CD1c-positive myeloid dendritic cell (primary cell): Measurements from ENCODE around the gene BEAN1.
"Not testable (repeated sequence)": the region's sequence is repeated elsewhere in the genome, so short reads cannot be mapped to it uniquely, and the experiment has no call there.

Source experiments
- DNase-seq: peaks from one replicate; pipeline ENCODE4 v3.0.0-alpha.2; 2016; ENCODE audit errors: extremely low spot score

The BEAN1 gene

DNA sequence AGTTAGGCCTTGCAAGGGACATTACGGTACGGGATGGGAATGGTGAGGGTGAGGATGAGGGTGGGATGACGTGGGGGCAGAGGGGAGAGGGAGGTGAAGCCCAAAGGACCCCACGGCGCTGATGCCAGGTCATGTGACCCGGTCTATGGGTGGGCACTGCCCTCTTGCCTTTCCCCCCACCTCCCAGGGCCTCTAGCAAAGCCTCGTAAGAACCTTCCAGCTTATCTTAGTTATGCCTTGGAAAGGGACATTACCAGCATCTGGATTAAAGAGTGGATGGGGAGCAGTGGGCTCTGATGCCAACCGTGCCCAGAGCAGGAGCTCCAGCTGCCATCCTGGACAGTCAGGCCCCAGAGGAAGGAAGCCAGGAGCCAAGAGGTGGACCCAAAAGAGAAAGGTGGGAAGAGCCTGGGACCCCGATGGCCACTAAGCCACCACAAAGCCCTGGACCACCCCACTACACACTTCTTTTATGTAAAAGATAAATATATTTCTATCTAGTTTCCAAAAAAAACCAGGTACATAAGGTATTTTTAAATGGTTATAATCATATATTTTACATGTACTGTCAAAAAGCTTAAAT, 81.9 kb downstream of the BEAN1 start:
- DNase-seq = no peak

GRCh38 chr16:66509576-66509975, 82.5 kb downstream of the BEAN1 start:
- DNase-seq = no peak

- DNase-seq = no peak
Observed at GRCh38 chr16:66510298-66510697, 83.2 kb downstream of the BEAN1 start.

DNA sequence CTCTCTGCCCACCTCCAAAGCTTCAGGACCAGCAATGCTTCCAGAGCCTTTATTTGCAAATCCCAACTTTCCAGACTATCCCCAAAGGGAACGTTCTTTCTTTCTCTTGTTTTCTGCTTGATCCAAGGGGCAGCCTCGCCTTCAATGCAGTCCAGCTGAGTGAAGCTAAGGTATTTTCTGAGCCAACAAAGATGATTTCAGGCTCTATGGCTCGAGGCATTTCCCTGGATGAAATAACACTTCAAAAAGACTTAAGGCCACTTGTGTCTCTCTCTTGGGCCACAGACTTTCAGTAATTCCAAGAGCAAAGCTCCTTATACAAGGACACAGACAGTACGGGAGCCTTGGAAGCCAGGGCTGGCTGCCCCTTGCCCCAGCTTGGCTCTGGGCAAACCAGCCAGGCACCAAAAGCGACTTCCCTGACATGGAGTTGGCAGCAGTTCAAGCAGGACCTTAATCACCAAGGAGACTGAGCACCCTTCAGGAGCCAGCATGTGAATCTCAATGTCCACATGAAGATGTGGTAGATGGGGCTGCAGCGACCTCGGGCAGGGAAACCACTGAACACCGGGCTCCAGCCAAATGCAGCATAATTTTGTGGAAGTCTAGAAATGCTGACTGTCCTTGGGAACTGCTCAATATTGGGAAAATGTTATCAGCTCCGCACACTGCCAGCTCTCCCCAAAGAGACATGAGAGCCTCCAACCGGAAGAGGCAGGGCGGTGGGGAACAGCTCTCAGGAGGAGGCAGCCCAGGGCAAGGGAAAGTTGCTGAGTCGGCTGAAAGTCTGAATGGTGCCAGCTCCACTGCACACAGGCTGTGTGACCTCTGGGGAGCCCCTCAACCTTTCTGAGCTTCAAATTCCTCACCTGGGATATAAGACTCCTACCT, 83.9 kb downstream of the BEAN1 start:
- no peak for DNase-seq

GRCh38 chr16:66511602-66512271, 84.6 kb downstream of the BEAN1 start:
- DNase-seq = no peak

- peak; percentile 50 for DNase-seq
Observed at GRCh38 chr16:66512272-66513110, 85.4 kb downstream of the BEAN1 start.

DNA sequence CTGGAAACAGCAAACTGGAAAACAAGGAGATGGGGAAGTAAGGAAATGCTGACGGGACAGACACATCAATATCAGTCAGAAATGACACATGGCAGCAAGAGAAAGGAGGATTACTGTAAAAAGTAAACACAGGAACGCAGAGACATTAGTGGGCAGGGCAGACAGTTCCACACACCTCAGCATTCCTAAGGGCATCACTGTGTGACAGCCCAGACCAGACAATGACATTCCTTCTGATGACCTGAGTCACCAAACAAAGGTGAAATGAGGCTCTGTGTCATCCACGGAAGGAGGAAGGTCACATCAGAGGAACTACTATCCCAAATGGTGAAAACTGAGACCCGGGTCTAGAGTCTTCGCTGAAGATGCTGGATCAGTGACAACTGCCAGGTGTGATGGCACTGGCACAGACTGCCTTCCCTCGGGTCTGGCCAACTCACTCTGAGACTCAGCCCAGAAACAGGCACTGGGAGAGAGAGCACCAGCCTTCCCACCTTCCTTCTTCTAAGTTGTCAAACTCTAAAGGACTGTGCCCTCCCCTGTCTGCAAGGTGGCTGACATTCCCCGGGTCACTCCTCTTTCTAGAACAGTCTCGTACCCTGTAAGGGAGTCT, 86.1 kb downstream of the BEAN1 start:
- DNase-seq = peak; percentile 40

- DNase-seq = not testable (repeated sequence)
Observed at GRCh38 chr16:66514391-66514790, 87.3 kb downstream of the BEAN1 start.

GRCh38 chr16:66514980-66515595, 88.0 kb downstream of the BEAN1 start:
- not testable (repeated sequence) for DNase-seq

DNA sequence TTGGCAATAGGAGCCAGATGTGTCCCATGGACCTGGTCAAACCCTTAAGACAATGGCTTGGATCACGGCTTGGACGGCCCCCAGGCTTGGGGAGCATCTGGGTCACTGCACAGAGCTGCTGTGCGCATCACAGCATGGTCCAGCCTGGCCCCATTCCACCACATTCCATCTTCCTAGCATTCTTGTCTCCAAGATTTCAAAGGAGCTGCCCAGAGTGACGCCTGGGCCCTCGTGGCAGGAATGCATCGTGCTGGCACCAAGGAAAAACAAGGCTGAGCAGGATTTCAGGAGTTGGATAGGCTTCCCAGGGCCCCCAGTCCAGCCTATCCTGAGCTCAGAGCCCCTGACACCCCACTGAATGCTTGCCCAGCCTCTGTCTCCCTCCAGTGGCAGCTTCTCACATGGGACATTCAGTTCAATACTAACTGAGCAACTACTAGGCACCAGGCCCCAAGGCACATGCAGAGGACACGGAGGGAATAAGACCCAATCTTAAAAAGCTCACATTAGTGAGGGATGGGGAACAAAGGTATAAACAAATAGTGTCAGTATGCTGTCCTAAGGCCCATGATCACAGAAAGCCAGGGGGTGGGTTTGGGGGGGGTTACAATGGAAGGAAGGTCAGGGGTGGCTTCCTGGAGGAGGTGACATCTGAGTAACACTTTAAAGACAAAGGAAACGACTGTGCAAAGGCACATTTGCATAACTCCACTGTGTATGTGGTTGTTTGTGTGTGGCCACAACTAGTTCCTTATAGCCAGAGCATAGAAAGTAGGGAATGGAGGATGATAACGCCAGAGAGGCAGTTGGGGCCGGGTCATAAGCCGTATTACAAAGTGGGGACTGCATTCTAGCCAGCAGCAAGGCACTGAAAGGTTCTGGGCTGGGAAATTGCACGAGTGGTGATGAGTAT, 88.8 kb downstream of the BEAN1 start:
- peak; percentile 69 for DNase-seq

- no peak for DNase-seq
Observed at GRCh38 chr16:66516509-66516807, 89.4 kb downstream of the BEAN1 start.

- DNase-seq = peak; percentile 96
Observed at GRCh38 chr16:66516808-66517585, 89.9 kb downstream of the BEAN1 start.

DNA sequence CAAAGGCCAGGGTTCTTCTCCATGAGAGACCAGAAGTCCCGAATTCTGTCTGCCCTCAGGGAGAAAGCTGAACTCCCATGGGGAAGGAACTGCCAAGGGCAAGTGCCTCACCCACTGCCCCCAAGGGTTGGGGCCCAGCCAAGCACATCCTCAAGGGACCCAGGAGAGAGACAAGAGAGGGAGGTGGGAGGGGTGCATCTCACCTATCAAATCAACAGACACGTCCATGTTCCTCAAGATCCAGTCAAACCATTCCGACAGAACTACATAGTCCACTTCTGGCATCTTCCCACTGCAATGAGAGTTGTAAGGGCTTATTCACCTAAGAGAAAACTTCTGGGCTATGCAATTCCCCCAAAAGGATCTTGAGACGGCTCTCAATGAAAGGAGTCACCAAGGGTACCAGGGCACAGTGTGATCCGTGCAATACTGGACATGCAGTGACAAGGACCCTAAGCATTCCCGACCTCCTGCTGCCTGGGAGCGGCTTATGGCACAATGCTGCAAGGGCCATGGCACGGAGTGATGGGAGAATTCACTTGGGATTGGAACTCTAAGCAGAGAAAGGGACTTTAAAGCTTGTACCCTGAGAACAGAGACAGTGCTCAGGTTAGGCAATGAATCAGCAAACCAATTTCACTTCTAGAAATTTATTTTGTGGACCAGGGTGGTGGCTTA, 90.6 kb downstream of the BEAN1 start:
- peak; percentile 15 for DNase-seq

DNA sequence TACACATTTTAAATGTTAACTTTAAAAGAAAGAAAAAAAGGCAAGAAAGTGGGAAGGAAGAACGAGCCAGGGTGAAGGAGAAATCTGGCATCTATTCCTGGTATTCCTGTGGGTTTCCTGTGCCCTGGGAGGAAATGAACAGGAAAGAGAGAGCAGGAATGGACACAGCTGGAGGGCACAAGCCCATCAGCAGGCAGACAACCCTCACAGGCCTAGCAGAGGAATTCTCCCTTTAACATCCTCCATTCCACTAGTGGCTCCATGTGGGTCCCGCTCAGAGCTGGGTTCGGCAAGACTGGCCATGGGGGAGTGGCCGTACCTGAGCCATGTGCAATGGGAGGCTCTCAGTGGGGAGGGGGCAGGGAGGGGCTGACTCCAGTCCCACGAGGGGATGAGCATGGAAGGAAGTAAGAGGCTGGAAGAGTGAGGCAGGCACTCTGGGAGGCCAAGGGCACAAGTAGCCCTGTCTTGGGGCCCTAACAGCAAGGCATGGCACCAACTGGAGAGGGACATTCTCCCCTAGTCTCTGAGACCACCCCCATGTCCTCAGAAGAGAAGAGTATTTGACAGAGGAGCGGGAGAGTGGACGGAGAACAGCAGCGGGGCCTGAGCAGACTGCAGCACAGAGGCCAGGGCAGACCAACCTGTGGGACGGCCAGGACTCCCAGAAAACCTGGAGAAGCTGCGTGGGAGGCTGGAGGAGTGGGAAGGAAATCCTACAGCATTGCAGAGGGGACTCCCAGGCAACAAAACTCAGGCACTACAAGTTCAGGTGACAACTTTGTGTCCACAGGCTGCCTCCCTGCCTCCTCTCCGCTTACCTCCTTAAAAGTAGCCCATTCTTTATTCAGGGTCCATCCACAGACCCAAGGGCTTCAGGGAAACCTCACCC, 92.6 kb downstream of the BEAN1 start:
- DNase-seq = no peak

- peak; percentile 92 for DNase-seq
Observed at GRCh38 chr16:66520406-66521170, 93.5 kb downstream of the BEAN1 start.

- peak; percentile 82 for DNase-seq
Observed at GRCh38 chr16:66521252-66521713, 94.2 kb downstream of the BEAN1 start.
